Right ventricle myocardium inferior (tissue), 1 donor: ENCODE measurements around the gene PTPRN2. TPM values are rescaled to one million over a fixed set of nuclear protein-coding genes. Genes with fewer than 3 reads are reported as not detected.

Experiments
- ATAC-seq: fragments of 200-7000 bp; cut with Tn5 transposase; one replicate; pipeline ENCODE4 v1.9.1; 2020; ENCODE audit warnings: mild to moderate bottlenecking, moderate library complexity
- DNase-seq: peaks from one replicate; pipeline ENCODE4 v3.0.0; 2021; ENCODE audit errors: missing footprints
- intact Hi-C: fragments of 100-400 bp; cut with DNase I; formaldehyde crosslinking; loops from one replicate; pipeline ENCODE4 v1.11.0; 2022
- total RNA-seq: library from RNA; stranded (reverse); fragmentation: NEBNext Ultra II Directional; extraction: Animal tissue kit (Norgen Biotek cat#: 25700); gene quantifications from one replicate; pipeline ENCODE4 v1.2.1, GENCODE V29; 2021
- donor health status: DM: no; HTN: yes; CAD: no; lungs with severe emphysema.

PTPRN2 gene
- total RNA-seq, 1 donor from 2014 or later, result 1.6 TPM

GRCh38 chr7:158502068-158502750, 85.4 kb downstream of the PTPRN2 start:
- ATAC-seq (no peak), DNase-seq (no peak)
- intact Hi-C loops, result no loop called here

- DNase-seq (peak; percentile 65), ATAC-seq (no peak)
- intact Hi-C loops, result no loop called here
These were observed 86.1 kb downstream of the PTPRN2 start for GRCh38 chr7:158501393-158502067.

- intact Hi-C loops, result no loop called here
- DNase-seq (no peak), ATAC-seq (no peak)
These were observed 87.0 kb downstream of the PTPRN2 start for GRCh38 chr7:158500651-158501052.

GRCh38 chr7:158499082-158499455, 88.6 kb downstream of the PTPRN2 start:
- ATAC-seq (no peak), DNase-seq (no peak)
- intact Hi-C loops, result no loop called here

GRCh38 chr7:158498443-158499081, 89.1 kb downstream of the PTPRN2 start:
- no peak for ATAC-seq
- intact Hi-C loops, result no loop called here
- DNase-seq, result no peak

GRCh38 chr7:158497627-158498026, 90.0 kb downstream of the PTPRN2 start:
- intact Hi-C loops, result no loop called here
- no peak for ATAC-seq
- DNase-seq, result no peak

- DNase-seq, result no peak
- peak; percentile 34 for ATAC-seq
- intact Hi-C loops, result no loop called here
These were observed 91.8 kb downstream of the PTPRN2 start for GRCh38 chr7:158495786-158496185.

- ATAC-seq (no peak), DNase-seq (no peak)
- intact Hi-C loops, result no loop called here
These were observed 92.4 kb downstream of the PTPRN2 start for GRCh38 chr7:158495216-158495615.

GRCh38 chr7:158494643-158495042, 93.0 kb downstream of the PTPRN2 start:
- DNase-seq (no peak), ATAC-seq (no peak)
- intact Hi-C loops, result no loop called here

- intact Hi-C loops, result no loop called here
- ATAC-seq, result no peak
- DNase-seq, result no peak
These were observed 93.4 kb downstream of the PTPRN2 start for GRCh38 chr7:158494162-158494586.

GRCh38 chr7:158492367-158492764, 95.3 kb downstream of the PTPRN2 start:
- DNase-seq, result no peak
- intact Hi-C loops, result no loop called here
- no peak for ATAC-seq

- ATAC-seq (no peak), DNase-seq (no peak)
- intact Hi-C loops, result no loop called here
These were observed 96.5 kb downstream of the PTPRN2 start for GRCh38 chr7:158491094-158491493.

- intact Hi-C loops, result no loop called here
- no peak for ATAC-seq
- DNase-seq, result no peak
These were observed 97.3 kb downstream of the PTPRN2 start for GRCh38 chr7:158490171-158490782.

- ATAC-seq (no peak), DNase-seq (no peak)
- intact Hi-C loops, result no loop called here
These were observed 98.0 kb downstream of the PTPRN2 start for GRCh38 chr7:158489462-158490155.

- no peak for ATAC-seq
- intact Hi-C loops, result no loop called here
- DNase-seq, result no peak
These were observed 99.2 kb downstream of the PTPRN2 start for GRCh38 chr7:158488181-158488971.

GRCh38 chr7:158487631-158488151, 99.9 kb downstream of the PTPRN2 start:
- DNase-seq (no peak), ATAC-seq (no peak)
- intact Hi-C loops, result no loop called here

GRCh38 chr7:158486919-158487318, 100.7 kb downstream of the PTPRN2 start:
- DNase-seq (no peak), ATAC-seq (no peak)
- intact Hi-C loops, result no loop called here

GRCh38 chr7:158484801-158485531, 102.7 kb downstream of the PTPRN2 start:
- intact Hi-C loops, result no loop called here
- no peak for DNase-seq
- ATAC-seq, result no peak
